H1 (cell line): ENCODE results near the gene ITGAE. TPM values are rescaled to one million over a fixed set of nuclear protein-coding genes. Genes with fewer than 3 reads are reported as not detected.

Source experiments
- CTCF ChIA-PET: fragments of 300-600 bp; sonication (Branson Sonifier 250); formaldehyde crosslinking; loops from one replicate; lab custom pipeline; 2021; ENCODE audit not compliant: partially characterized antibody; lab: Charles Lee
- POLR2A ChIA-PET: fragments of 300-600 bp; sonication (Branson Sonifier 250); formaldehyde crosslinking; loops from one replicate; lab custom pipeline; 2021; ENCODE audit warnings: inconsistent platforms; ENCODE audit not compliant: partially characterized antibody; lab: Charles Lee
- DNase-seq, 2 experiments: peaks; one replicate each; pipeline versions ENCODE4 v3.0.0 to v3.0.0-alpha.2; 2010 to 2022; ENCODE audit warnings: low spot score in 2 of 2, low read depth in 1 of 2, mixed read lengths in 1 of 2
- FAIRE-seq: peaks from 2 replicates; lab custom pipeline; 2011; peaks lifted over from hg19 to GRCh38; lab: Jason Lieb, UNC
- H2AFZ ChIP-seq: 2 replicates; pipeline ENCODE4 v1.8.1; 2012; ENCODE audit warnings: low read length, inconsistent platforms
- H2AK5ac ChIP-seq: 2 replicates; pipeline ENCODE4 v1.6.1; 2013; ENCODE audit warnings: low read depth, low read length
- H2BK120ac ChIP-seq: replicated peaks from 2 replicates; pipeline ENCODE3; 2013; ENCODE audit warnings: low read depth, low read length, inconsistent platforms
- H2BK12ac ChIP-seq: 2 replicates; pipeline ENCODE4 v1.6.1; 2013; ENCODE audit warnings: low read depth, low read length
- H2BK15ac ChIP-seq: 2 replicates; pipeline ENCODE4 v1.6.1; 2013; ENCODE audit warnings: low read length
- H2BK20ac ChIP-seq: 2 replicates; pipeline ENCODE4 v1.6.1; 2013; ENCODE audit warnings: low read length
- H2BK5ac ChIP-seq: 2 replicates; pipeline ENCODE4 v1.6.1; 2013; ENCODE audit warnings: low read depth, low read length
- H3K14ac ChIP-seq: 2 replicates; pipeline ENCODE4 v1.6.1; 2013; ENCODE audit warnings: inconsistent platforms; ENCODE audit not compliant: insufficient read length
- H3K18ac ChIP-seq: 2 replicates; pipeline ENCODE4 v1.6.1; 2013; ENCODE audit warnings: low read length; ENCODE audit errors: extremely low read depth
- H3K23ac ChIP-seq: 2 replicates; pipeline ENCODE4 v1.6.1; 2013; ENCODE audit warnings: inconsistent platforms; ENCODE audit not compliant: insufficient read length
- H3K23me2 ChIP-seq: 2 replicates; pipeline ENCODE4 v1.6.1; 2013; ENCODE audit warnings: low read depth, low read length
- H3K27ac ChIP-seq: 2 replicates; pipeline ENCODE4 v1.6.1; 2011; ENCODE audit warnings: low read depth, low read length, inconsistent platforms
- H3K27me3 ChIP-seq, 4 experiments: replicated peaks in 1 of 4; 1 replicate in 1 of 4; 2 replicates in 3 of 4; pipeline versions ENCODE4 v1.6.1 to v1.8.1; 2011 to 2013; ENCODE audit warnings: low read length in 3 of 4, mild to moderate bottlenecking in 3 of 4, inconsistent platforms in 2 of 4, mixed read lengths in 2 of 4, moderate library complexity in 1 of 4; ENCODE audit not compliant: control insufficient read depth in 3 of 4, insufficient read depth in 3 of 4; ENCODE audit errors: extremely low read depth in 1 of 4
- H3K36me3 ChIP-seq, 4 experiments: 2 replicates each; pipeline versions ENCODE4 v1.6.1 to v1.8.1; 2011 to 2013; ENCODE audit warnings: mild to moderate bottlenecking in 4 of 4, low read length in 3 of 4, moderate library complexity in 2 of 4, control low read depth in 1 of 4, inconsistent platforms in 1 of 4; ENCODE audit not compliant: insufficient read depth in 4 of 4, control insufficient read depth in 2 of 4
- H3K4ac ChIP-seq: replicated peaks from 2 replicates; pipeline ENCODE3; 2013; ENCODE audit warnings: low read length, low read depth, mixed read lengths, inconsistent platforms; ENCODE audit not compliant: insufficient read length
- H3K4me1 ChIP-seq, 4 experiments: replicated peaks in 1 of 4; 1 replicate in 1 of 4; 2 replicates in 3 of 4; pipeline versions ENCODE4 v1.6.1 to v1.8.1; 2011 to 2013; ENCODE audit warnings: low read length in 3 of 4, inconsistent platforms in 2 of 4, mixed read lengths in 1 of 4; ENCODE audit not compliant: insufficient read depth in 4 of 4, control insufficient read depth in 3 of 4
- H3K4me2 ChIP-seq, 2 experiments: 2 replicates each; pipeline versions ENCODE4 v1.6.1 to v1.8.1; 2011 to 2013; ENCODE audit warnings: low read depth in 2 of 2, low read length in 2 of 2, control low read depth in 1 of 2, inconsistent platforms in 1 of 2, mild to moderate bottlenecking in 1 of 2; ENCODE audit not compliant: insufficient read depth in 1 of 2
- H3K4me3 ChIP-seq, 4 experiments: fragments of 200-600, 300-600 bp in 1 of 4; sonication (generic), shearing (Covaris generic), sonication (Bioruptor Twin) in 1 of 4; 2 replicates each; pipeline versions ENCODE4 v1.5.1 to v1.8.1; 2011 to 2016; ENCODE audit warnings: low read length in 4 of 4, low read depth in 3 of 4, control low read depth in 2 of 4, inconsistent platforms in 2 of 4, mild to moderate bottlenecking in 2 of 4, mixed read lengths in 1 of 4, moderate library complexity in 1 of 4; ENCODE audit not compliant: insufficient read depth in 2 of 4; ENCODE audit errors: extremely low read depth in 1 of 4
- H3K56ac ChIP-seq: replicated peaks from 2 replicates; pipeline ENCODE3; 2013; ENCODE audit warnings: low read depth, mild to moderate bottlenecking, mixed read lengths, low read length, inconsistent platforms; ENCODE audit not compliant: insufficient read length
- H3K79me1 ChIP-seq: 2 replicates; pipeline ENCODE4 v1.6.1; 2013; ENCODE audit warnings: low read depth, low read length, control low read depth
- H3K79me2 ChIP-seq, 2 experiments: 2 replicates each; pipeline versions ENCODE4 v1.6.1 to v1.8.1; 2012 to 2013; ENCODE audit warnings: low read length in 2 of 2, mild to moderate bottlenecking in 2 of 2, inconsistent platforms in 1 of 2; ENCODE audit not compliant: insufficient read depth in 2 of 2, control insufficient read depth in 1 of 2
- H3K9ac ChIP-seq, 4 experiments: replicated peaks in 1 of 4; 1 replicate in 1 of 4; 2 replicates in 3 of 4; pipeline versions ENCODE4 v1.6.1 to v1.8.1; 2011 to 2013; ENCODE audit warnings: low read depth in 3 of 4, low read length in 3 of 4, control low read depth in 2 of 4, mild to moderate bottlenecking in 2 of 4, moderate library complexity in 2 of 4, inconsistent platforms in 1 of 4; ENCODE audit errors: extremely low read depth in 1 of 4
- H3K9me3 ChIP-seq, 2 experiments: 2 replicates each; pipeline versions ENCODE4 v1.6.1 to v1.8.1; 2012 to 2013; ENCODE audit warnings: mild to moderate bottlenecking in 2 of 2, moderate library complexity in 2 of 2, control low read depth in 1 of 2, inconsistent platforms in 1 of 2, low read depth in 1 of 2, low read length in 1 of 2, mixed read lengths in 1 of 2; ENCODE audit not compliant: insufficient read depth in 2 of 2
- H4K20me1 ChIP-seq, 2 experiments: replicated peaks in 1 of 2; 2 replicates each; pipeline versions ENCODE3 to v1.8.1; 2011 to 2013; ENCODE audit warnings: inconsistent platforms in 2 of 2, low read length in 2 of 2, mild to moderate bottlenecking in 1 of 2; ENCODE audit not compliant: insufficient read depth in 2 of 2, control insufficient read depth in 1 of 2
- H4K5ac ChIP-seq: 2 replicates; pipeline ENCODE4 v1.6.1; 2013; ENCODE audit warnings: low read length, low read depth, mixed read lengths, inconsistent platforms; ENCODE audit not compliant: insufficient read length
- H4K8ac ChIP-seq: 2 replicates; pipeline ENCODE4 v1.8.0; 2013; ENCODE audit warnings: mild to moderate bottlenecking, moderate library complexity, low read length, inconsistent platforms; ENCODE audit not compliant: insufficient read depth; ENCODE audit errors: extremely low read depth
- H4K91ac ChIP-seq: replicated peaks from 2 replicates; pipeline ENCODE3; 2013; ENCODE audit warnings: low read length, mixed read lengths, inconsistent platforms; ENCODE audit not compliant: insufficient read length
- CBX5 ChIP-seq: fragments of 300-800, 300-1000 bp; sonication (generic); IDR thresholded peaks from 2 replicates; pipeline ENCODE4 v1.7.1; 2016; ENCODE audit warnings: antibody characterized with exemption, low read length, low read depth
- CHD2 ChIP-seq: IDR thresholded peaks from 2 replicates; pipeline ENCODE4 v1.6.1; 2012; ENCODE audit warnings: low read length, improper control_type of control experiment
- CTBP2 ChIP-seq: IDR thresholded peaks from 2 replicates; pipeline ENCODE4 v1.7.0; 2011; ENCODE audit warnings: borderline replicate concordance, mild to moderate bottlenecking, moderate library complexity, mixed read lengths, low read length; ENCODE audit not compliant: insufficient read depth, insufficient read length
- GTF2F1 ChIP-seq: IDR thresholded peaks from 2 replicates; pipeline ENCODE4 v1.6.1; 2012; ENCODE audit warnings: low read depth, low read length, improper control_type of control experiment, borderline replicate concordance
- HDAC2 ChIP-seq, 2 experiments: fragments of 300-600 bp in 1 of 2; sonication (generic) in 1 of 2; IDR thresholded peaks; 2 replicates each; pipeline ENCODE4 v1.6.1; 2011 to 2012; ENCODE audit warnings: low read depth in 2 of 2, low read length in 2 of 2, mild to moderate bottlenecking in 2 of 2, moderate library complexity in 2 of 2, borderline replicate concordance in 1 of 2, inconsistent platforms in 1 of 2
- HDAC6 ChIP-seq: IDR thresholded peaks from one replicate; pipeline ENCODE4 v1.7.1; 2012; ENCODE audit warnings: low read depth, mild to moderate bottlenecking, inconsistent platforms, low read length, moderate library complexity
- POU5F1 ChIP-seq: IDR thresholded peaks from 2 replicates; pipeline ENCODE4 v1.6.1; 2011; ENCODE audit warnings: low read depth, mild to moderate bottlenecking, low read length, moderate library complexity
- RBBP5 ChIP-seq: IDR thresholded peaks from 2 replicates; pipeline ENCODE4 v1.7.1; 2012; ENCODE audit warnings: low read depth, mild to moderate bottlenecking, inconsistent platforms, low read length, moderate library complexity, borderline replicate concordance
- RFX5 ChIP-seq: IDR thresholded peaks from 2 replicates; pipeline ENCODE4 v1.6.1; 2011; ENCODE audit warnings: low read depth, low read length, improper control_type of control experiment, borderline replicate concordance
- SP1 ChIP-seq: IDR thresholded peaks from 2 replicates; pipeline ENCODE4 v1.6.1; 2011; ENCODE audit warnings: low read depth, low read length
- SP2 ChIP-seq: IDR thresholded peaks from 2 replicates; pipeline ENCODE4 v1.6.1; 2012; ENCODE audit warnings: mild to moderate bottlenecking, low read length, inconsistent platforms
- WGBS, 2 experiments: shearing (Covaris generic) in 1 of 2; methylation state at CpG; one replicate each; pipeline versions ENCODE4 v1.1.6 to v1.1.7; 2013 to 2015; ENCODE audit warnings: low lambda C conversion rate in 2 of 2, mixed read lengths in 2 of 2, inconsistent platforms in 1 of 2, low coverage in 1 of 2, missing lambda C conversion rate in 1 of 2; ENCODE audit not compliant: insufficient replicate concordance in 2 of 2, insufficient coverage in 1 of 2, insufficient read length in 1 of 2; ENCODE audit errors: extremely low coverage in 1 of 2, missing lambda C conversion rate in 1 of 2; 5-methylcytosine and 5-hydroxymethylcytosine counted together
- polyA plus RNA-seq, 7 experiments: library from polyadenylated mRNA; depleted of rRNA in 3 of 7; stranded (reverse) in 5 of 7; unstranded in 2 of 7; fragments of >200 nt in 5 of 7; fragments of 200-250 nt in 2 of 7; gene quantifications; 1 replicate in 5 of 7; 2 replicates in 1 of 7; 4 replicates in 1 of 7; pipeline versions ENCODE4 v1.2.1 to v1.2.3, GENCODE V29; 2011 to 2013; ENCODE audit warnings: missing spikeins in 2 of 7, mixed read lengths in 2 of 7
- total RNA-seq: library from RNA; stranded (reverse); fragmentation: NEBNext Ultra II Directional; extraction: Animal tissue kit (Norgen Biotek cat#: 25700); gene quantifications from 2 replicates; pipeline ENCODE4 v1.2.1, GENCODE V29; 2021
- TF ChIP-seq, protein P1 (sequence below): IDR thresholded peaks from 2 replicates; pipeline ENCODE4 v1.6.1; 2011; ENCODE audit warnings: low read depth, mild to moderate bottlenecking, low read length; ENCODE audit not compliant: insufficient read depth

Gene ITGAE
- total and polyA plus RNA-seq, 2 of the 8 experiments (the other 6 are each of a cell fraction or from before 2014, with no cell fraction given), result 23.2 to 43.1 TPM

DNA sequence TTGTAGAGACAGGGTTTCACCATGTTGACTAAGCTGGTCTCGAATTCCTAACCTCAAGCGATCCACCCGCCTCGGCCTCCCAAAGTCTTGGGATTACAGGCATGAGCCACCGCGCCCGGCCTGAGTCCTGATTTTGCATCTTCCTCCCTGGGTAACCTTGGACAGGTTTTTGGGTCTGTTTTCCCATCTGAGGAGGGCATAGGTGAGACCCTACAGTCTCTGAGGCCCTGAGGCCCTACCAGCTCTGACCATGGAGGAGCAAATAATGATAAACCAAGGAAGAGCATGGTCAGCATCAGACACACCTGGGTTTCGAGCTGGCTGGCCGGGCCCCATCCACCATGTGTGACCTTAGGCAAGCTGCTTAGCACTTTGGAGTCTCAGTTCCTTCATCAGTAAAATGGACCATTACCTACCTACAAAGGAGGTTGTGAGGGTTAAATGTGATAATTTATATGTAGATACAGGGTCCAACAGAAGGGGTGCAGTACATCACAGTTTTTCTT lies 46.2 kb upstream of the ITGAE start:
- Histone ChIP-seq H2BK5ac (no peak overlapping the region), H3K23ac (no peak overlapping the region), H3K14ac (no peak overlapping the region), H4K5ac (no peak overlapping the region), H2BK12ac (no peak overlapping the region), H3K56ac (no peak overlapping the region), H3K23me2 (0 out of 2 replicates have a peak, but pooled peaks cover 3% of the 10 kb centered on the region), H4K20me1 (peaks cover 4 to 5% of the 10 kb centered on the region in 2 experiments), H2AFZ (no peak overlapping the region), H3K9ac (no peak overlapping the region), H3K36me3 (peaks cover 0 to 8% (median 6%) of the 10 kb centered on the region in 4 experiments; a peak in 4 of 8 replicates), H3K4ac (no peak overlapping the region), H3K18ac (no peak overlapping the region), H3K9me3 (no peaks in the 10 kb centered on the region; a peak in 1 of 4 replicates), H3K4me1 (0 out of 7 replicates have a peak, but pooled peaks cover 0 to 3% (median 0%) of the 10 kb centered on the region in 4 experiments), H3K27me3 (no peaks in the 10 kb centered on the region), H2BK20ac (no peak overlapping the region), H3K4me3 (no peak overlapping the region), H3K79me1 (peaks cover 2% of the 10 kb centered on the region; the same call in 1 of the 2 replicates), H2BK15ac (no peak overlapping the region), H4K8ac (no peak overlapping the region), H4K91ac (no peak overlapping the region), H3K79me2 (peaks cover 7 to 30% of the 10 kb centered on the region in 2 experiments; a peak in 3 of 4 replicates), H2AK5ac (no peak overlapping the region), H2BK120ac (no peak overlapping the region), H3K27ac (no peak overlapping the region), H3K4me2 (no peak overlapping the region; a peak in 1 of 4 replicates)
- ChIA-PET CTCF (interaction anchor here (0.7 to 6.0 kb wide), 11 partner anchors 9 to 194 kb away, joined by 3 to 75 read pairs (median 5); no protein-coding TSS in a partner anchor), POLR2A (interaction anchor here (3.0 kb wide), 1 partner anchor 10 kb away, joined by 16 read pairs; no protein-coding TSS in a partner anchor)
- FAIRE-seq (no peak), DNase-seq (no peak)
- WGBS, 2 experiments, result 91% methylated on average over 5 of the region's 9 CpGs; no CpG with 5 or more reads in 1 of the 2 experiments
- TF ChIP-seq RFX5, result no peak
- TF ChIP-seq SP1, result no peak
- no peak for TF ChIP-seq CHD2
- TF ChIP-seq SP2, result no peak
- TF ChIP-seq HDAC2 (IDR thresholded peaks at IDR 0.05; ENCODE audit: borderline replicate concordance in 1 of 2, low read depth in 2 of 2, low read length in 2 of 2), result no peak
- TF ChIP-seq HDAC6, result no peak
- TF ChIP-seq GTF2F1, result no peak
- TF ChIP-seq CBX5, result no peak
- no peak for TF ChIP-seq POU5F1
- TF ChIP-seq, protein P1, sequence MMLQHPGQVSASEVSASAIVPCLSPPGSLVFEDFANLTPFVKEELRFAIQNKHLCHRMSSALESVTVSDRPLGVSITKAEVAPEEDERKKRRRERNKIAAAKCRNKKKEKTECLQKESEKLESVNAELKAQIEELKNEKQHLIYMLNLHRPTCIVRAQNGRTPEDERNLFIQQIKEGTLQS, result no peak
- no peak for TF ChIP-seq RBBP5
- no peak for TF ChIP-seq CTBP2
